Smooth muscle cell (in vitro differentiated cells): ENCODE measurements around the gene GALNT18. TPM values are rescaled to one million over a fixed set of nuclear protein-coding genes. Genes with fewer than 3 reads are reported as not detected.

Experiments
- DNase-seq: peaks from one replicate; lab custom pipeline; 2025; ENCODE audit not compliant: unreplicated experiment; lab: John Stamatoyannopoulos, UW
- H2AFZ ChIP-seq: fragments of 200-600 bp; sonication (generic); 2 replicates; pipeline ENCODE4 v1.6.0; 2016; ENCODE audit warnings: antibody characterized with exemption, low read depth, mild to moderate bottlenecking
- H3F3A ChIP-seq: fragments of 200-600 bp; sonication (generic); 2 replicates; pipeline ENCODE4 v1.6.0; 2017; ENCODE audit warnings: antibody characterized with exemption, low read depth
- H3K27ac ChIP-seq: fragments of 200-600 bp; sonication (generic); 2 replicates; pipeline ENCODE4 v1.5.1; 2016; ENCODE audit warnings: low read depth, mild to moderate bottlenecking
- H3K27me3 ChIP-seq: fragments of 200-600 bp; sonication (generic); 2 replicates; pipeline ENCODE4 v1.6.1; 2016; ENCODE audit warnings: low read depth, mild to moderate bottlenecking
- H3K36me3 ChIP-seq: fragments of 200-600 bp; sonication (generic); 2 replicates; pipeline ENCODE4 v1.5.1; 2016; ENCODE audit warnings: low read depth
- H3K4me1 ChIP-seq: fragments of 200-600 bp; sonication (generic); 2 replicates; pipeline ENCODE4 v1.5.1; 2016; ENCODE audit warnings: low read depth
- H3K4me2 ChIP-seq: fragments of 200-600 bp; sonication (generic); 2 replicates; pipeline ENCODE4 v1.6.0; 2016; ENCODE audit warnings: mild to moderate bottlenecking
- H3K4me3 ChIP-seq: fragments of 200-600 bp; sonication (generic); 2 replicates; pipeline ENCODE4 v1.5.1; 2016; ENCODE audit warnings: mild to moderate bottlenecking
- H3K79me2 ChIP-seq: fragments of 200-600 bp; sonication (generic); 2 replicates; pipeline ENCODE4 v1.6.0; 2016; ENCODE audit warnings: low read depth, mild to moderate bottlenecking
- H3K9ac ChIP-seq: fragments of 200-600 bp; sonication (generic); 2 replicates; pipeline ENCODE4 v1.6.0; 2016; ENCODE audit warnings: low read depth
- H3K9me3 ChIP-seq: fragments of 200-600 bp; sonication (generic); replicated peaks from 2 replicates; pipeline ENCODE4 v1.5.1; 2016; ENCODE audit warnings: low read depth
- H4K20me1 ChIP-seq: fragments of 200-600 bp; sonication (generic); 2 replicates; pipeline ENCODE4 v1.6.0; 2016; ENCODE audit warnings: low read depth
- WGBS: methylation state at CpG from one replicate; pipeline ENCODE4 v1.1.7; 2016; ENCODE audit warnings: low lambda C conversion rate; 5-methylcytosine and 5-hydroxymethylcytosine counted together
- polyA plus RNA-seq: library from polyadenylated mRNA; unstranded; fragments of >200 nt; fragmentation: Nextera tagmentation; extraction: Ambion mirVana; gene quantifications from 2 replicates; pipeline ENCODE4 v1.2.1, GENCODE V29; 2016
- total RNA-seq: library from RNA; depleted of rRNA; stranded (reverse); fragments of >200 nt; gene quantifications from 2 replicates; pipeline ENCODE4 v1.2.3, GENCODE V29; 2014
- TF ChIP-seq, protein P1 (sequence below): fragments of 200-600 bp; sonication (generic); IDR thresholded peaks from 2 replicates; pipeline ENCODE4 v1.5.1; 2017; ENCODE audit warnings: borderline replicate concordance, mild to moderate bottlenecking, antibody characterized with exemption; ENCODE audit not compliant: insufficient read depth, poor library complexity, severe bottlenecking

Gene GALNT18
- total and polyA plus RNA-seq, 2 experiments from 2014 or later = 11.5 to 16.3 TPM

DNA sequence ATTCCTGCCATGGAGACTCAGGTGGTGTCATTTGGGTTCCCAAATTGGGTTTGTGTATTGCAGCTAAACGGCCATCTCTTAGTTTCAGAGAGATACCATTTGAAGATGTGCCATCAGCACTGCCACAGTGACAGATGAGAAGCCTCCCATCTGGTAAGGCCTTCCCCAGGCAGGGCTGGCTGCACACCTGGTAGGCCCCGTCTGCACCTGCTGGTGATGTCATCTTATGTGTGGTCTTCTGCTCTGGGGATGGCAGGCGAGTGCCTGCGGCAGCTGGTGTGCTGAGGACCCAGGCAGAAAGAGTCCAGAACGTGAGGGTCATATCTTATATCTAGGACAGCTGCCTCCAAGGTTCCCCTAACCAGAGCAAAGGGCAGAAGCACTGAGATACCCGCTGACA is 369.4 kb downstream of the GALNT18 start:
- Histone ChIP-seq H3K27ac (no peak overlapping the region), H3K4me2 (no peak overlapping the region), H3K9me3 (no peaks in the 10 kb centered on the region), H3K4me3 (no peak overlapping the region), H3K79me2 (no peaks in the 10 kb centered on the region), H3F3A (no peaks in the 10 kb centered on the region), H3K36me3 (no peaks in the 10 kb centered on the region), H3K4me1 (no peaks in the 10 kb centered on the region), H3K9ac (no peak overlapping the region), H4K20me1 (no peaks in the 10 kb centered on the region), H2AFZ (no peak overlapping the region), H3K27me3 (peaks cover 13% of the 10 kb centered on the region)
- DNase-seq = no peak
- 87% methylated on average over 6 of the region's 6 CpGs for WGBS
- TF ChIP-seq, protein P1, sequence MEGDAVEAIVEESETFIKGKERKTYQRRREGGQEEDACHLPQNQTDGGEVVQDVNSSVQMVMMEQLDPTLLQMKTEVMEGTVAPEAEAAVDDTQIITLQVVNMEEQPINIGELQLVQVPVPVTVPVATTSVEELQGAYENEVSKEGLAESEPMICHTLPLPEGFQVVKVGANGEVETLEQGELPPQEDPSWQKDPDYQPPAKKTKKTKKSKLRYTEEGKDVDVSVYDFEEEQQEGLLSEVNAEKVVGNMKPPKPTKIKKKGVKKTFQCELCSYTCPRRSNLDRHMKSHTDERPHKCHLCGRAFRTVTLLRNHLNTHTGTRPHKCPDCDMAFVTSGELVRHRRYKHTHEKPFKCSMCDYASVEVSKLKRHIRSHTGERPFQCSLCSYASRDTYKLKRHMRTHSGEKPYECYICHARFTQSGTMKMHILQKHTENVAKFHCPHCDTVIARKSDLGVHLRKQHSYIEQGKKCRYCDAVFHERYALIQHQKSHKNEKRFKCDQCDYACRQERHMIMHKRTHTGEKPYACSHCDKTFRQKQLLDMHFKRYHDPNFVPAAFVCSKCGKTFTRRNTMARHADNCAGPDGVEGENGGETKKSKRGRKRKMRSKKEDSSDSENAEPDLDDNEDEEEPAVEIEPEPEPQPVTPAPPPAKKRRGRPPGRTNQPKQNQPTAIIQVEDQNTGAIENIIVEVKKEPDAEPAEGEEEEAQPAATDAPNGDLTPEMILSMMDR = no peak

DNA sequence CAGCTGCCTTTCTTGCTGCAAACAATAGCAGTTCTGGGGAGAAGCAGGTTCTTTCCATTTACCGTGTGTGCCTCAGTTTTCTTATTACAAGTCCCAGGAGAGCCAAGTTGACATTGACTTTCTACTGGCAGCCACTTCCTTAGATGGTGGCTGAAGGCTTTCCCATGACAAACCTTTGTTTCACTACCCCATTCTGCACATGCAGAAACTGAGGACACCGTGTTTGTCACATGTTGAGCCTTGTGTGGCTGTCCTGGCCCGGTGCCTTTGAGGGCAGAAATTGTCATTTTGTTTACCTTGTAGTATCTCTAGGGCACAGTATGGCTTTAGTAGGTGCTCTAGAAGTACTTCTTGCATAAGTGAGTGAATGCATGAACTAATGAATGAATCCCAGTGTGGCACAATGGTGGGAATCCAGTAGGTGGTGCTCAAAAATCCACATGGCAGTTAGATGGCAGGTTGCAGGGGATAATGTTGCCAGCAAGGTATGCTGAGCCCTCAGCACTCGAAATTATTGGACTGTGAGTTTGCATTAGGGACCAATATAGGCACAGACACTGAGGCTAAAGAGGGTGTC is 370.3 kb downstream of the GALNT18 start:
- Histone ChIP-seq H3K9me3 (no peaks in the 10 kb centered on the region), H3K4me3 (no peak overlapping the region), H3K9ac (no peak overlapping the region), H3K36me3 (no peaks in the 10 kb centered on the region), H3K4me2 (no peak overlapping the region), H3K4me1 (no peaks in the 10 kb centered on the region), H3K27me3 (peaks cover 13% of the 10 kb centered on the region), H3K27ac (no peak overlapping the region), H3F3A (no peaks in the 10 kb centered on the region), H2AFZ (no peak overlapping the region), H3K79me2 (no peaks in the 10 kb centered on the region), H4K20me1 (no peaks in the 10 kb centered on the region)
- DNase-seq = no peak
- 95% methylated on average over 4 of the region's 4 CpGs for WGBS
- TF ChIP-seq, protein P1 = no peak

DNA sequence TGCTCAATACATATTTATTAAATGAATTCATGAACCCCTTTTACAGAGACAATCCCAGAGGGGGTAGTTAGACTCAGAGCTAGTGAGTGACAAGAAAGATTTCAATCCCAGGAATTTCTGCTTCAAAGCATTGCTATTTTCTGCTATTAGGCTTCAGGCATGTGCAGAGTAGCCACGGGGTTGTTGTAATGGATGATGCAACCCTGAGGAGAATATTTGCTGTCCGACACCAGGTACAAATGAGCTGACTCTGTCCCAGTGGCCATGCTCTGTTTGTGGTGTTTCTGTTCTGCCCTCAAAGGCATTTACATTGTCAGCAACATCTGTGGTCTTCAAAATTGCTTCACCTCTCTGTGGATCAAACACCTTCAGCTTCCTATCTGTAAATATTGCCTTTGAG is 371.3 kb downstream of the GALNT18 start:
- no peaks in the 10 kb centered on the region for H3K4me1 ChIP-seq
- TF ChIP-seq, protein P1 = no peak
- H2AFZ ChIP-seq = no peak overlapping the region
- no peak overlapping the region for H3K4me2 ChIP-seq
- WGBS = 11% methylated on average over 2 of the region's 2 CpGs
- DNase-seq = no peak
- H3K4me3 ChIP-seq = no peak overlapping the region
- no peaks in the 10 kb centered on the region for H3K79me2 ChIP-seq
- no peaks in the 10 kb centered on the region for H3F3A ChIP-seq
- H4K20me1 ChIP-seq = no peaks in the 10 kb centered on the region
- H3K9ac ChIP-seq = no peak overlapping the region
- H3K9me3 ChIP-seq = no peaks in the 10 kb centered on the region
- no peak overlapping the region for H3K27ac ChIP-seq
- H3K36me3 ChIP-seq = no peaks in the 10 kb centered on the region
- H3K27me3 ChIP-seq = peaks cover 5% of the 10 kb centered on the region

DNA sequence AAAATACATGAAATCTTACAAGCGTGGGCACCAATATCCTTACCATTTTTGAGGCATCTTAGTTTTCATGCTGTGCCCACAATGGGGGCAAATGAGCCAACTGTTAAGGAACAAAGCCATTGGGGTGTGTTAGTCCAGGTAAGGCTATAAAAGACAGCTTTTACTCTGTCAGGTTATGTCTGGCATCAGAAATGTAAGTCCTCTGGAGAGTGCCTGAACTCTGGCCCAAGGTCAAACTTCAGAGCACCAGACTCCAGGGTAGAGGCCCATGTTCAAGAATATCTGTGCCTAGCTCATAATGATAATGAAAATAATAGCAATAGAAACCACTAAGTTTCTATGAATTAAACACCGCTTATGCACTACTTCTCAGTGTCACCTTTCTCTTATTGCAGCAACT is 374.2 kb downstream of the GALNT18 start:
- peaks cover 9% of the 10 kb centered on the region for H3K4me1 ChIP-seq
- no peak overlapping the region for H3K4me3 ChIP-seq
- H3K4me2 ChIP-seq = no peak overlapping the region
- H4K20me1 ChIP-seq = no peaks in the 10 kb centered on the region
- H3K27ac ChIP-seq = no peak overlapping the region
- H3K27me3 ChIP-seq = no peaks in the 10 kb centered on the region
- H3K79me2 ChIP-seq = no peaks in the 10 kb centered on the region
- TF ChIP-seq, protein P1 = no peak
- no peak for DNase-seq
- no peak overlapping the region for H2AFZ ChIP-seq
- no peak overlapping the region for H3K9ac ChIP-seq
- H3K36me3 ChIP-seq = no peaks in the 10 kb centered on the region
- WGBS = 90% methylated on average over 2 of the region's 2 CpGs
- H3K9me3 ChIP-seq = no peaks in the 10 kb centered on the region
- no peaks in the 10 kb centered on the region for H3F3A ChIP-seq
